CD14-positive monocyte (primary cell): Measurements from ENCODE around the gene GAS6. TPM values are rescaled to one million over a fixed set of nuclear protein-coding genes. Genes with fewer than 3 reads are reported as not detected.
A peak's percentile ranks its signal among the peaks of the same experiment; 100 is the strongest.
"Not testable (repeated sequence)": the region's sequence is repeated elsewhere in the genome, so short reads cannot be mapped to it uniquely, and the experiment has no call there.

Source experiments
- DNase-seq, 3 donors: peaks; one replicate each; pipeline ENCODE4 v3.0.0-alpha.2; 2011 to 2022
- H2AFZ ChIP-seq: 2 replicates; pipeline ENCODE4 v1.6.0; 2012; ENCODE audit warnings: mild to moderate bottlenecking, low read depth, low read length, inconsistent platforms; ENCODE audit not compliant: insufficient read depth, poor library complexity, severe bottlenecking
- H3K27ac ChIP-seq, 2 donors: 1 replicate in 1 of 2; 2 replicates in 1 of 2; pipeline ENCODE4 v1.5.1; 2012 to 2013; ENCODE audit warnings: low read length in 2 of 2, control low read depth in 1 of 2, inconsistent platforms in 1 of 2, low read depth in 1 of 2, mild to moderate bottlenecking in 1 of 2
- H3K27me3 ChIP-seq, 2 donors: one replicate each; pipeline versions ENCODE4 v1.6.0 to v1.6.1; 2011 to 2013; ENCODE audit warnings: low read length in 2 of 2; ENCODE audit not compliant: control insufficient read depth in 2 of 2, insufficient read depth in 2 of 2
- H3K36me3 ChIP-seq, 2 donors: replicated peaks in 1 of 2; 1 replicate in 1 of 2; 2 replicates in 1 of 2; pipeline versions ENCODE4 v1.5.1 to v1.6.1; 2012 to 2013; ENCODE audit warnings: low read length in 2 of 2, control low read depth in 1 of 2, inconsistent platforms in 1 of 2, mild to moderate bottlenecking in 1 of 2; ENCODE audit not compliant: insufficient read depth in 2 of 2, control insufficient read depth in 1 of 2
- H3K4me1 ChIP-seq, 2 donors: 1 replicate in 1 of 2; 2 replicates in 1 of 2; pipeline versions ENCODE4 v1.5.1 to v1.6.1; 2012 to 2013; ENCODE audit warnings: low read length in 2 of 2, control low read depth in 1 of 2, inconsistent platforms in 1 of 2, mild to moderate bottlenecking in 1 of 2, moderate library complexity in 1 of 2; ENCODE audit not compliant: insufficient read depth in 2 of 2, control insufficient read depth in 1 of 2
- H3K4me2 ChIP-seq: replicated peaks from 2 replicates; pipeline ENCODE3; 2012; ENCODE audit warnings: low read length, moderate library complexity, mild to moderate bottlenecking; ENCODE audit not compliant: poor library complexity, severe bottlenecking; ENCODE audit errors: extremely low read depth
- H3K4me3 ChIP-seq, 3 experiments: fragments of 200-600 bp in 1 of 3; sonication (generic) in 1 of 3; replicated peaks in 1 of 3; 1 replicate in 2 of 3; 2 replicates in 1 of 3; pipeline ENCODE4 v1.5.1; 2011 to 2013; ENCODE audit warnings: low read length in 3 of 3, mild to moderate bottlenecking in 3 of 3, control low read depth in 2 of 3, low read depth in 2 of 3, inconsistent platforms in 1 of 3, moderate library complexity in 1 of 3
- H3K79me2 ChIP-seq: 2 replicates; pipeline ENCODE4 v1.6.0; 2012; ENCODE audit warnings: mild to moderate bottlenecking, control low read depth, inconsistent platforms, low read length, moderate library complexity; ENCODE audit not compliant: insufficient read depth
- H3K9ac ChIP-seq: 2 replicates; pipeline ENCODE4 v1.6.0; 2017; ENCODE audit warnings: low read length, mild to moderate bottlenecking; ENCODE audit not compliant: insufficient read depth, poor library complexity, severe bottlenecking
- H3K9me3 ChIP-seq, 2 donors: replicated peaks in 1 of 2; 1 replicate in 1 of 2; 2 replicates in 1 of 2; pipeline versions ENCODE4 v1.5.1 to v1.6.1; 2012 to 2013; ENCODE audit warnings: low read length in 2 of 2, control low read depth in 1 of 2; ENCODE audit not compliant: control insufficient read depth in 1 of 2, insufficient read depth in 1 of 2
- H4K20me1 ChIP-seq: 2 replicates; pipeline ENCODE4 v1.6.0; 2012; ENCODE audit warnings: mild to moderate bottlenecking, low read length, control low read depth, moderate library complexity; ENCODE audit not compliant: insufficient read depth
- H3K27ac Mint-ChIP-seq, 7 donors: one replicate each; pipeline ENCODE4 v1.8.0; 2020; ENCODE audit warnings: mild to moderate bottlenecking in 7 of 7, mixed read lengths in 7 of 7, moderate library complexity in 6 of 7, inconsistent platforms in 2 of 7
- H3K27me3 Mint-ChIP-seq, 3 donors: one replicate each; pipeline ENCODE4 v1.8.0; 2021 to 2022; ENCODE audit warnings: low read depth in 3 of 3, mild to moderate bottlenecking in 3 of 3, mixed read lengths in 3 of 3, moderate library complexity in 3 of 3, inconsistent platforms in 1 of 3
- H3K36me3 Mint-ChIP-seq, 2 donors: one replicate each; pipeline ENCODE4 v1.8.0; 2020; ENCODE audit warnings: mixed read lengths in 2 of 2, inconsistent platforms in 1 of 2, mild to moderate bottlenecking in 1 of 2
- H3K4me1 Mint-ChIP-seq: one replicate; pipeline ENCODE4 v1.8.0; 2020; ENCODE audit warnings: mild to moderate bottlenecking, mixed read lengths
- H3K4me3 Mint-ChIP-seq, 2 donors: one replicate each; pipeline ENCODE4 v1.8.0; 2020; ENCODE audit warnings: mild to moderate bottlenecking in 2 of 2, mixed read lengths in 2 of 2, moderate library complexity in 1 of 2
- H3K9me3 Mint-ChIP-seq, 7 donors: one replicate each; pipeline ENCODE4 v1.8.0; 2020 to 2022; ENCODE audit warnings: mixed read lengths in 7 of 7, mild to moderate bottlenecking in 6 of 7, moderate library complexity in 6 of 7, inconsistent platforms in 2 of 7
- WGBS: methylation state at CpG from one replicate; pipeline ENCODE4 v1.1.5; 2013; ENCODE audit warnings: missing lambda C conversion rate; ENCODE audit not compliant: insufficient coverage; 5-methylcytosine and 5-hydroxymethylcytosine counted together
- intact Hi-C, 2 donors: fragments of 100-400 bp; cut with micrococcal nuclease; formaldehyde crosslinking; loops; one replicate each; pipeline versions ENCODE4 v1.15.0 to v1.15.1; 2023
- polyA minus RNA-seq: library from RNA; depleted of rRNA, polyadenylated mRNA; stranded (reverse); fragments of >200 nt; gene quantifications from 2 replicates; pipeline ENCODE4 v1.2.3, GENCODE V29; 2012
- polyA plus RNA-seq, 3 donors: library from polyadenylated mRNA; depleted of rRNA in 1 of 3; unstranded in 2 of 3; stranded (reverse) in 1 of 3; fragments of 300-500 nt in 2 of 3; fragments of >200 nt in 1 of 3; fragmentation: Illumina TruSeq in 2 of 3; gene quantifications; 1 replicate in 2 of 3; 2 replicates in 1 of 3; pipeline ENCODE4 v1.2.3, GENCODE V29; 2012 to 2021
- total RNA-seq, 12 experiments: library from RNA in 1 of 12; stranded (reverse) in 1 of 12; fragments of 120-200 nt in 1 of 12; gene quantifications; one replicate each; pipeline ENCODE4 v1.2.4 and lab custom pipeline; 2013 to 2026; ENCODE audit warnings: mixed read lengths in 6 of 12, inconsistent platforms in 1 of 12
- TF ChIP-seq, protein P1 (sequence below): fragments of 200-600 bp; IDR thresholded peaks from one replicate; pipeline ENCODE4 v1.8.0; 2022; ENCODE audit warnings: antibody characterized with exemption, mild to moderate bottlenecking

The GAS6 gene
- total RNA-seq (2013), result 5.5 TPM
- polyA plus RNA-seq (1 to 10 TPM; 1.8 to 7.5 (median 1.9) TPM), polyA minus RNA-seq (3.9 and 4.1 TPM in 2 replicates), total RNA-seq (lab: John Stamatoyannopoulos, UW) (1.1 to 6.2 (median 2.9) reads per million in 11 experiments)

DNA sequence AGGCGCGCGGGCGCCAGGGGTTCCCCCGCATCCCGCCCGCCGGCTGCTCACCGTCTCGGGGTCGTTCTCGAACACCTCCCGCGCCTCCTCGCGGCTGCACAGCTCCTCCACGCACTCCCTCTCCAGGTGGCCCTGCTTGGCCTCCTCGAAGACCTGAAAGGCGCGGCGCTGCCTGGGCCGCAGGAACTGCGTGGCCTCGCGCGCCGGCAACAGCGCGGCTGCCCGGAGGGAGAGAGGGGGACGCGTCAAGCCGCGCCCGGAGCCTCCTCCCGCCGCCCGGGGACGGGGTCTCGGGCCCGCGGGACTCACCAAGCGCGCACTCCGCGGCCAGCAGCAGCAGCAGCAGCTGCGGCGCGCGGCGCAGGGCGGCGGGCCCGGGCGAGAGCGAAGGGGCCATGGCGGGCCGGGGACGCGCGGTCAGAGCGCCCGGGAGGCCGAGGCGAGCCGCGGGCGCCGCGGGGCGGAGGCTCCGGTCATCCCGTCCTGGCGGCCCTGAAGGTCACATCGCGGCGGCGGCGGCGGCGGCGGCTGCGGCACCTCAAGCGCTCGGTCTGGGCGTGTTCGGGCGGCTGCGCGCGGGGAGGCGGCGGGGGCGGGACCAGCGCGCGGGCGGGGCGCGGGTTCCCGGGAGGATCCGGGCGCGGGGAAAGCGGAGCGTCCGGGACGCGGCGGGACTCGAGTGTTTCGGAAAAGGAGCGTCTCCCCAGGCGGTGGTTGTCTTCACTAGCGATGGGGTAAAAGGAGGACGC is at the start of gene GAS6:
TSS of gene GAS6 (minus strand) at position 553 of the 749 bp plus-strand sequence. CDS start at position 397, 156 bp downstream.
- Mint-ChIP-seq H3K27ac (peak within 1 kb of the TSS in 1 of 7 donors; percentile 40), H3K27me3 (peaks cover 39 to 60% (median 42%) of the 10 kb centered on the region in 3 donors), H3K4me1 (peaks cover 25% of the 10 kb centered on the region), H3K36me3 (peaks cover 8 to 9% of the 10 kb centered on the region in 2 donors), H3K9me3 (peaks cover 3 to 17% (median 10%) of the 10 kb centered on the region in 7 donors), H3K4me3 (peak within 1 kb of the TSS; percentile 85 to 87)
- Histone ChIP-seq H3K36me3 (no peaks in the 10 kb centered on the region), H3K27me3 (peaks cover 24 to 46% of the 10 kb centered on the region in 2 donors), H3K9me3 (no peaks in the 10 kb centered on the region), H3K4me2 (peak within 1 kb of the TSS; percentile 95), H3K79me2 (no peaks in the 10 kb centered on the region), H3K4me3 (peak within 1 kb of the TSS; percentile 42 to 76 (median 60)), H4K20me1 (no peaks in the 10 kb centered on the region), H3K27ac (no peak within 1 kb of the TSS), H3K9ac (peak within 1 kb of the TSS; percentile 32), H3K4me1 (peaks cover 20 to 28% of the 10 kb centered on the region in 2 donors), H2AFZ (peak within 1 kb of the TSS; percentile 80)
- DNase-seq, result no peak
- under 1% methylated on average over 103 of the region's 116 CpGs for WGBS
- intact Hi-C loops, result no loop called here
- TF ChIP-seq, protein P1, sequence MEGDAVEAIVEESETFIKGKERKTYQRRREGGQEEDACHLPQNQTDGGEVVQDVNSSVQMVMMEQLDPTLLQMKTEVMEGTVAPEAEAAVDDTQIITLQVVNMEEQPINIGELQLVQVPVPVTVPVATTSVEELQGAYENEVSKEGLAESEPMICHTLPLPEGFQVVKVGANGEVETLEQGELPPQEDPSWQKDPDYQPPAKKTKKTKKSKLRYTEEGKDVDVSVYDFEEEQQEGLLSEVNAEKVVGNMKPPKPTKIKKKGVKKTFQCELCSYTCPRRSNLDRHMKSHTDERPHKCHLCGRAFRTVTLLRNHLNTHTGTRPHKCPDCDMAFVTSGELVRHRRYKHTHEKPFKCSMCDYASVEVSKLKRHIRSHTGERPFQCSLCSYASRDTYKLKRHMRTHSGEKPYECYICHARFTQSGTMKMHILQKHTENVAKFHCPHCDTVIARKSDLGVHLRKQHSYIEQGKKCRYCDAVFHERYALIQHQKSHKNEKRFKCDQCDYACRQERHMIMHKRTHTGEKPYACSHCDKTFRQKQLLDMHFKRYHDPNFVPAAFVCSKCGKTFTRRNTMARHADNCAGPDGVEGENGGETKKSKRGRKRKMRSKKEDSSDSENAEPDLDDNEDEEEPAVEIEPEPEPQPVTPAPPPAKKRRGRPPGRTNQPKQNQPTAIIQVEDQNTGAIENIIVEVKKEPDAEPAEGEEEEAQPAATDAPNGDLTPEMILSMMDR, result no peak

DNA sequence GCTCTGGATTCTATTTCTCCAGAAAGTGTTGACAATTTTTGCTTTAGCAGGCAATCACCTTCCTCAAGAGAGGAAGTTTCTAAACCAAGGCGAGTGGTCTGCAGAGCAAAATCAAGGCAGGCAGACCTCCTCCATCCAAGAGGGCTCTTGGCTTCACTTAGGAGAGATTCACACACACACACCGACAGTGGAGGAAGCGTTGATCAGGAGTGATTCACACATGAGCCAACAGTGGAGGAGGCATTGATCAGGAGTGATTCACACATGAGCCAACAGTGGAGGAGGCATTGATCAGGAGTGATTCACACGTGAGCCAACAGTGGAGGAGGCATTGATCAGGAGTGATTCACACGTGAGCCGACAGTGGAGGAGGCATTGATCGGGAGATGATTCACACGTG is 49.5 kb upstream of the GAS6 start:
- intact Hi-C loops, result not testable (repeated sequence)
- H3K27me3 Mint-ChIP-seq, result peaks cover 17 to 29% (median 27%) of the 10 kb centered on the region in 3 donors

More for the DNA sequence above, 49.5 kb upstream of the GAS6 start:
- no CpG with 5 or more reads among the region's 8 CpGs for WGBS
- not testable (repeated sequence) for H3K36me3 ChIP-seq, H3K27ac ChIP-seq, H3K4me1 ChIP-seq, H3K4me3 Mint-ChIP-seq, H3K79me2 ChIP-seq, H3K27ac Mint-ChIP-seq, H3K4me1 Mint-ChIP-seq, H2AFZ ChIP-seq, H4K20me1 ChIP-seq, H3K4me2 ChIP-seq, H3K4me3 ChIP-seq, DNase-seq, H3K9ac ChIP-seq, H3K36me3 Mint-ChIP-seq
- Histone ChIP-seq H3K9me3 (peaks cover 45% of the 10 kb centered on the region in 2 donors), H3K27me3 (peaks cover 0 to 16% of the 10 kb centered on the region in 2 donors)
- peaks cover 30 to 53% (median 47%) of the 10 kb centered on the region in 7 donors for H3K9me3 Mint-ChIP-seq
